Upper lobe of right lung (tissue), 1 donor: ENCODE measurements around the gene RALA. TPM values are rescaled to one million over a fixed set of nuclear protein-coding genes. Genes with fewer than 3 reads are reported as not detected.

ENCODE experiments used
- ATAC-seq: fragments of 200-7000 bp; cut with Tn5 transposase; one replicate; pipeline ENCODE4 v1.9.1; 2020; ENCODE audit warnings: mild to moderate bottlenecking, moderate library complexity
- DNase-seq: peaks from one replicate; pipeline ENCODE4 v3.0.0-alpha.2; 2020
- H3K27ac ChIP-seq: fragments of 200-600 bp; one replicate; pipeline ENCODE4 v1.8.0; 2022
- H3K27me3 ChIP-seq: fragments of 200-600 bp; one replicate; pipeline ENCODE4 v1.8.0; 2022; ENCODE audit warnings: mild to moderate bottlenecking
- H3K36me3 ChIP-seq: fragments of 200-600 bp; one replicate; pipeline ENCODE4 v1.8.0; 2022
- H3K4me1 ChIP-seq: fragments of 200-600 bp; one replicate; pipeline ENCODE4 v1.8.0; 2022
- H3K4me3 ChIP-seq: fragments of 200-600 bp; one replicate; pipeline ENCODE4 v1.8.0; 2022; ENCODE audit warnings: mild to moderate bottlenecking
- H3K9me3 ChIP-seq: fragments of 200-600 bp; one replicate; pipeline ENCODE4 v1.8.0; 2022
- CTCF ChIP-seq: fragments of 200-600 bp; IDR thresholded peaks from one replicate; pipeline ENCODE4 v1.8.0; 2022; ENCODE audit warnings: antibody characterized with exemption
- intact Hi-C: fragments of 100-400 bp; cut with DNase I; formaldehyde crosslinking; loops from one replicate; pipeline ENCODE4 v1.11.0; 2022
- total RNA-seq: library from RNA; stranded (reverse); fragmentation: NEBNext Ultra II Directional; extraction: Animal tissue kit (Norgen Biotek cat#: 25700); gene quantifications from one replicate; pipeline ENCODE4 v1.2.1, GENCODE V29; 2021
- donor health status: DM: no; HTN: yes; CAD: no; lungs with severe emphysema.

RALA gene
- total RNA-seq, 1 donor from 2014 or later: 53.4 TPM

DNA sequence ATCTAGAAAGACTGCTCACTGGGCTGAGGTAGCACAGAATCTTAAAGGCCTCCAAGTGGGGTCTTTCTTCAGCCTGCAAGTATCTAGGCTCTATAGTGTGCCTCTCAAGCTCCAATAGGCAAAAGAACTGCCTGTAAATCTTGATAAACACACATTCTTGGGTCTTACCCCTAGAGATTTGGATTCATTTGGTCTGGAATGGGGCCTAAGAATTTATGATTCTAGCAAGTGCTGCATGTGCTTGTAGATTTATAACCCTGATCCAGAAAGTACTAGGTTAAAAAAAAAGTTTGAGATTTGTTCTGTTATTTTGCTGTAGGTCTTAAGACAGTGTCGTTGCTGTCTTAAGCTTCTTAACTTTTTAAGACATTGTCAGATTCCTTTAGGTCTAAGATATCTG is 74.1 kb downstream of the RALA start:
- TF ChIP-seq CTCF: no peak
- Histone ChIP-seq H3K4me3 (no peak overlapping the region), H3K36me3 (peaks cover 43% of the 10 kb centered on the region), H3K27ac (no peak overlapping the region), H3K27me3 (no peaks in the 10 kb centered on the region), H3K4me1 (no peaks in the 10 kb centered on the region), H3K9me3 (no peaks in the 10 kb centered on the region)
- DNase-seq (no peak), ATAC-seq (no peak)
- intact Hi-C loops: no loop called here

- DNase-seq (no peak), ATAC-seq (no peak)
- Histone ChIP-seq H3K36me3 (peaks cover 31% of the 10 kb centered on the region), H3K27me3 (no peaks in the 10 kb centered on the region), H3K4me1 (no peaks in the 10 kb centered on the region), H3K4me3 (no peak overlapping the region), H3K9me3 (no peaks in the 10 kb centered on the region), H3K27ac (no peak overlapping the region)
- intact Hi-C loops: no loop called here
- TF ChIP-seq CTCF: no peak
These were observed 76.8 kb downstream of the RALA start for GRCh38 chr7:39700165-39700564.

DNA sequence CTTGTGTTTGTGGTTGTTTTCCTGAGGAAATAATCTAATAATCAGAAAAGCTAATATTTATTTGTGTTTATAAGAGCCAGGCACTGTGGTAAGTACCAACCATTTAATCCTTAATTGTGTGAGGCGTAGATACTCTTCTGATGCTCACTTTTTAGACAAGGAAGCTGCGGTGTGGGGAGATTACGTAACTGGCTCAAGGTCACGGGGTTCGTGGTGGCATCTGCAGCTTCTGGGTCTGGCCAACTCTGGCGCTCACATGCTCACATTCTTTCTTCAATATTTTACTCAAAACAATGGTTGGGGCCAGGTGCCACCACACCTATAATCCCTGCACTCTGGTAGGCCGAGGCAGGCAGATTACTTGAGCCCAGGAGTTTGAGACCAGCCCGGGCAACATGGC is 77.6 kb downstream of the RALA start:
- H3K27ac ChIP-seq: no peak overlapping the region
- H3K36me3 ChIP-seq: peaks cover 25% of the 10 kb centered on the region
- no peaks in the 10 kb centered on the region for H3K4me1 ChIP-seq
- no peaks in the 10 kb centered on the region for H3K27me3 ChIP-seq
- peak; percentile 73 for DNase-seq
- no peaks in the 10 kb centered on the region for H3K9me3 ChIP-seq
- H3K4me3 ChIP-seq: no peak overlapping the region
- intact Hi-C loops: no loop called here
- TF ChIP-seq CTCF: no peak
- ATAC-seq: peak; percentile 82

DNA sequence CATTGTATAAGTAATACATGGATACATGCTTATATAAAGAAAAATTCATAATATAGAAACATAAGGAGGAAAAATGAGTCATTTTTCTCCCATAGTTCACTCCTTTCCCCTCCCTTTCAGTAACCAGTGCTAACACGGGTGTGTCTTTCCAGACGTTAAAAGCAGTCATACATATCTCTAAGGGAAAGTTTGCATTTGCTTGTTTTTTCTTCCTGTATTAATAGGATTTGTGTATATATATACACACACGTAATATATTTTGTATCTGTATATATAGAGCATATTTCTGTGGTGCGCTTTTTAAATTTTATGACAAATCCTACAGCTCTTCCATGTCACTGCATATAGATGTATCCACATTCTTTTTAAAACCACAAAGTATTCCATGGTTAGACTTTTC is 78.8 kb downstream of the RALA start:
- ATAC-seq (no peak), DNase-seq (no peak)

GRCh38 chr7:39703144-39703543 is 79.8 kb downstream of the RALA start:
- Histone ChIP-seq H3K4me3 (no peak overlapping the region), H3K4me1 (no peaks in the 10 kb centered on the region), H3K27ac (no peak overlapping the region), H3K36me3 (peaks cover 26% of the 10 kb centered on the region), H3K27me3 (no peaks in the 10 kb centered on the region), H3K9me3 (no peaks in the 10 kb centered on the region)
- intact Hi-C loops: no loop called here
- DNase-seq (no peak), ATAC-seq (peak; percentile 43)
- no peak for TF ChIP-seq CTCF

More for the DNA sequence above, 78.8 kb downstream of the RALA start:
- TF ChIP-seq CTCF: no peak
- H3K27me3 ChIP-seq: no peaks in the 10 kb centered on the region
- H3K4me3 ChIP-seq: no peak overlapping the region
- intact Hi-C loops: no loop called here
- H3K4me1 ChIP-seq: no peaks in the 10 kb centered on the region
- no peaks in the 10 kb centered on the region for H3K9me3 ChIP-seq
- H3K36me3 ChIP-seq: peaks cover 25% of the 10 kb centered on the region
- no peak overlapping the region for H3K27ac ChIP-seq

DNA sequence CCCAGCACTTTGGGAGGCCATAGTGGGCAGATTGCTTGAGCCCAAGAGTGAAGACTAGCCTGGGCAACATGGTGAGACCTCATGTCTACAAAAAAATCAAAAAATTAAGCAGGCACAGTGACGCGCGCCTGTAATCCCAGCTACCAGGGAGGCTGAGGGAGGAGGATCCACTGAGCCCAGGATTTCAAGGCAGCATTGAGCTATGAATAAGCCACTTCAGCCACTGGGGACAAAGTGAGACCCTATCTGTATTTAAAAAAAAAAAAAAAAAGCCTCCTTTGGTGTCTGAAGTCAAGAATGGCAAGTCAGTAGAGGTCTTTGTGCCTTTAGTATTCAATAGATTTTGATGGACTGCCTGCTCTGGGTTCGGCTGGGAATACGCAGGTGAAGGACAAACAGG is 85.7 kb downstream of the RALA start:
- Histone ChIP-seq H3K4me1 (peaks cover 4% of the 10 kb centered on the region), H3K9me3 (peaks cover 4% of the 10 kb centered on the region), H3K36me3 (peaks cover 18% of the 10 kb centered on the region), H3K27me3 (no peaks in the 10 kb centered on the region), H3K27ac (no peak overlapping the region), H3K4me3 (no peak overlapping the region)
- no peak for TF ChIP-seq CTCF
- ATAC-seq (no peak), DNase-seq (no peak)
- intact Hi-C loops: no loop called here
